GM13976 (cell line): Measurements from ENCODE around the gene GOLT1A.

Source experiments
- DNase-seq: peaks from one replicate; pipeline ENCODE4 v3.0.0; 2012; ENCODE audit warnings: low spot score
- in situ Hi-C: fragments of 300-500 bp; cut with MboI; formaldehyde crosslinking; loops from one replicate; pipeline ENCODE4 v1.12.0; 2022; ENCODE audit warnings: low sequenced_read_pairs, mixed read lengths, inconsistent platforms; ENCODE audit not compliant: unreplicated experiment
- TF ChIP-seq, protein P1 (sequence below): IDR thresholded peaks from 2 replicates; pipeline ENCODE4 v1.5.1; 2012; ENCODE audit warnings: borderline replicate concordance, mild to moderate bottlenecking; ENCODE audit not compliant: insufficient read depth; ENCODE audit errors: extremely low read depth, missing control alignments, control extremely low read depth

Gene GOLT1A, protein sequence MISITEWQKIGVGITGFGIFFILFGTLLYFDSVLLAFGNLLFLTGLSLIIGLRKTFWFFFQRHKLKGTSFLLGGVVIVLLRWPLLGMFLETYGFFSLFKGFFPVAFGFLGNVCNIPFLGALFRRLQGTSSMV

DNA sequence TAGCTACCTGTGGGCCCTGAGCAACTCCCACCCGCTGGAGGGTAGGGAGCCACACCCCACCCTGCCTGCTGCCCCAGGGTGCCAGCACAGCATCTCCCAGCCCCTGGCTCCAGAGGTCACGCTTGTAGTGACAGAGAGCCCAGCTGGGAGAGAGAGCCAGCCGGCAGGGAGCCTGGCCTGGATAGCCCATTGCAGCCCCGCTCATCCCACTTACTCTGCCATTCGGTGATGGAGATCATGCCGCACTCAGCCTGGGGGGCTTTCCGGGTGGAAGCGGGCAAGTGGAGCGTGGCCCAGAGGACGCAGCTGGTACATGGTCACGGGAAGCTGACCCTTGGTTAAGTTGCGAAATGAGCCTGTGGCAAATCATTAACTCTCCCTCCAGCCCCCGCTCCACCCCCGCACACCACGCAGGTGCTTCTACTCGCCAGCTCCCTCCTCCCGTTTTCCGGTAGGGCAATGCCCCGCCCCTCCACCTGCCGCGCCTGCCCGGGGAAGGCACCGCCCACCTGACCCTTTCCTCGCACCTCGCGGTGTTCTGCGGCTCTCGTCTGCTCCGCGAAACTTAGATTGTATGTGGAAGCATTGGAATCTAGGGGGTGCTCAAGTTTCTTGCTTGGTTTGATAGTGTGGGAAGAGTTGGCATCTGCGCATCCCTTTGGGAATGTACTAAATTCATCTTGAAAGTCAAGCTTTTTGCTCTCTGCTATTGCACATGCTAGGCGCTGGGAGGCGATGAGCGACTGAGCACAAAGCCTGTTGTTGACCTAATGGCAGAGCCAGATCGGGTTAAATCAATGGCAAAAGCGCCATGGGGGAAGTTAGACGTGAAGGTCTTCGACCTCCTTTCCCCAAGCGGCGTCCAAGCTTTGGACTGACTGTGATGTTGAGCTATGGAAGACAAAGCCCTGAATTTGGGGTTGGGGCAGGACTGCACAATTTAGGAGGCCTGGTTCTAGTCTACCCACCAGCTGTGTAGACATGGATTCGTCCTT is at the start of gene GOLT1A:
Gene GOLT1A, minus strand, starts transcription at position 321 of the 995 bp plus-strand sequence. Its CDS starts 82 bp downstream, at position 239.
- peak; percentile 72 for DNase-seq
- in situ Hi-C loops: no loop called here
- TF ChIP-seq, protein P1, sequence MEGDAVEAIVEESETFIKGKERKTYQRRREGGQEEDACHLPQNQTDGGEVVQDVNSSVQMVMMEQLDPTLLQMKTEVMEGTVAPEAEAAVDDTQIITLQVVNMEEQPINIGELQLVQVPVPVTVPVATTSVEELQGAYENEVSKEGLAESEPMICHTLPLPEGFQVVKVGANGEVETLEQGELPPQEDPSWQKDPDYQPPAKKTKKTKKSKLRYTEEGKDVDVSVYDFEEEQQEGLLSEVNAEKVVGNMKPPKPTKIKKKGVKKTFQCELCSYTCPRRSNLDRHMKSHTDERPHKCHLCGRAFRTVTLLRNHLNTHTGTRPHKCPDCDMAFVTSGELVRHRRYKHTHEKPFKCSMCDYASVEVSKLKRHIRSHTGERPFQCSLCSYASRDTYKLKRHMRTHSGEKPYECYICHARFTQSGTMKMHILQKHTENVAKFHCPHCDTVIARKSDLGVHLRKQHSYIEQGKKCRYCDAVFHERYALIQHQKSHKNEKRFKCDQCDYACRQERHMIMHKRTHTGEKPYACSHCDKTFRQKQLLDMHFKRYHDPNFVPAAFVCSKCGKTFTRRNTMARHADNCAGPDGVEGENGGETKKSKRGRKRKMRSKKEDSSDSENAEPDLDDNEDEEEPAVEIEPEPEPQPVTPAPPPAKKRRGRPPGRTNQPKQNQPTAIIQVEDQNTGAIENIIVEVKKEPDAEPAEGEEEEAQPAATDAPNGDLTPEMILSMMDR: peak; percentile 14

DNA sequence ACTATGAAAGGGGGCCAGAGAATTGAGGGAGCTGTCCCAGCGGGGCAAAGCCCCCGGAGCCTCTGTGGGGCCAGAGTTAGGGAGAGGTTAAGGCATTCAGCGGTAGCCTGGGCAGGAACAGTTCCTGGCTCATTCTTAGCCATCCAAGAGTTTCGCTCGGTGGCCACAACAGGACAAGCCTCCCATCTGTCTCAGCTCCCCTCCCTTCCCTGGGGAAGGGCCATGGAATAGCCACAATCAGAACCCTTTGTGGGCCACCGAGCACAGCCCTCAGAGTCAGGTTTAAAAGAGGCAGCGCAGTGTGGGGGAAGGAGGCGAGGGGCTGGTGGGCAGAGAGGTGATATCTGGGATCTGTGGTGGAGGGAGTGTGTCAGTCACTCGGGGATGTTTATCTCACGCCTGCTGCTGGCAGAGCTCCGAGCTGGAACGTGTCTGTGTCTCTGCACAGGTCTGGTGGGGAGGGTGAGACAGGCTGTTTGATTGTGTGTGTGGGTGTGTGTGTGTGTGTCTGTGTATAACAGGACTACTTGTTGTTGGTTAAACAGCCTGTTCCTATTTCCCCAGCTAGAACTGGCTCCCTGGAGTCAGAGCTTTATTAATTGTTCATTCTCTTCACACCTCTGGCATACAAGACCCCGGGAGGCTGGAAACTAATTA is 49.6 kb upstream of the GOLT1A start:
- in situ Hi-C loops: no loop called here
- no peak for DNase-seq
- TF ChIP-seq, protein P1: no peak

DNA sequence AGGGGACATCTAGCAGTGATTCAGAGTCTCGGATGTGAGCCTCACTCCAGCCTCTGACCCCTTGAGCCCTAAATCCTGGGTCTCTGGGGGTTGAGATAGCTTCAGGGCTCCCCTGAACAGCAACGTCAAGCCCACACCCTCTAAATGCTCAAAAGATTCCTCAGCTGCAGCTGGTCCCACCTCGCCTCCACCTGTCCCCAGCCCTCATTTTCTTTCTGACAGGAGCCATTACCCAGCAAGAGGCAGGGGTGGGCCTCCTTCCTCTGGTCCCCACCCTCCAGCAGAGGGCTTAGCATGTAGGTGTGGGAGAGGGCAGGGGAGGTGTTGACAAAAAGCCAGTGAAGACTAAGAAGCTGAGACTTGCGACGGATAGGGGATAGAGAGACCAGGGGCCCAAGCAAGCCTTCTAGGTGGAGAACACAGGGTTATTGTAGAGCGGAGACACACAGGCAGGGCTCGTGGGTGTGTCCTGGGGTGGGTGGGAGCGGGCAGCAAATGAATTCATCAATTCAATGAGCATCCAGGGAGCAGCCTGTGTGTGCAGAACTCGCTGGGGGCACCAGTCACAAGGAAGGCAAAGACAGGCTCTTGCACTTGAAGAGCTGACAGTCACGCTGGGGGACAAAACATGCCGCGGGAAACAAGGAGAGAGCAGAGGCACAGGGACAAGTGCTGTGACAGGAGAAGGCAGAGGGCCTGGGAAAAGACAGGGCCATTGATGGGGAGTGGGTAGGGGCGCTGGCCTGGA is 48.9 kb upstream of the GOLT1A start:
- TF ChIP-seq, protein P1: no peak
- in situ Hi-C loops: no loop called here
- no peak for DNase-seq

GRCh38 chr1:204261746-204262505 is 48.1 kb upstream of the GOLT1A start:
- TF ChIP-seq, protein P1: no peak
- in situ Hi-C loops: no loop called here
- no peak for DNase-seq

DNA sequence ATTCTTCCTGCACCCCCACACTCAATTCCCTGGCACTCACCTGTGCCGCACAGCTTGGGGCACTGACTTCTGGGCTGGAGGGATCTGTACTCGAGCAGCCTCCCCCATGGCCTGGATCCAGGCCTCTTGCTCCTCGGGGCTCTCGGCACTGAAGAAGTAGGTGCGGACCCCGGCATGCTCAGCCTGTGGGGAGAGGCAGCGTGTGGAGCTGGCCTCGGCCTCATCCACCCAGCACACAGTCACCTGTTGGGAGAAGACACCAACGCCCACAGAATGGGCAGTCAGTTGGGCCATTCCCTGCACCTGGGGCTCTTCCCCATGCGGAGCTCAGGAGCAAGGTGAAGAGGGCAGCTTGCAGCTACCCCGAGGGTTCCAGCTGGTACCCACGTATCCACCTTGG is 47.5 kb upstream of the GOLT1A start:
- DNase-seq: no peak
- TF ChIP-seq, protein P1: no peak
- in situ Hi-C loops: no loop called here
